22Rv1 (cell line): ENCODE data around the gene ACSM3.

Experiments used
- CTCF ChIP-seq: fragments of 450-650 bp; IDR thresholded peaks from 2 replicates; pipeline ENCODE4 v1.5.1; 2017; ENCODE audit warnings: mild to moderate bottlenecking
- ZFX ChIP-seq: fragments of 450-650 bp; IDR thresholded peaks from 2 replicates; pipeline ENCODE4 v1.6.1; 2017; ENCODE audit warnings: antibody characterized with exemption, borderline replicate concordance

- TF ChIP-seq CTCF: no peak
- no peak for TF ChIP-seq ZFX
Measured at GRCh38 chr16:20768121-20768520, 4.3 kb downstream of the ACSM3 start.
